CD8-positive, alpha-beta memory T cell (primary cell): ENCODE measurements around the gene RTN4. TPM values are rescaled to one million over a fixed set of nuclear protein-coding genes. Genes with fewer than 3 reads are reported as not detected.

Source experiments
- CTCF ChIA-PET: fragments of 350-600 bp; sonication (Branson Sonifier 250); formaldehyde crosslinking; loops from one replicate; lab custom pipeline; 2021; ENCODE audit warnings: antibody characterized with exemption; lab: Charles Lee
- POLR2A ChIA-PET: fragments of 350-600 bp; sonication (Branson Sonifier 250); formaldehyde crosslinking; loops from one replicate; lab custom pipeline; 2021; ENCODE audit warnings: antibody characterized with exemption; lab: Charles Lee
- DNase-seq, 5 donors: peaks; one replicate each; pipeline versions ENCODE4 v3.0.0 to v3.0.0-alpha.2; 2020 to 2022; ENCODE audit warnings: mixed read lengths in 1 of 5
- H3K27ac ChIP-seq: one replicate; pipeline ENCODE4 v1.7.0; 2013; ENCODE audit warnings: low read depth, mild to moderate bottlenecking, low read length, moderate library complexity
- H3K27me3 ChIP-seq: 2 replicates; pipeline ENCODE4 v1.7.0; 2013; ENCODE audit warnings: low read length, mild to moderate bottlenecking; ENCODE audit not compliant: insufficient read depth, poor library complexity, severe bottlenecking
- H3K36me3 ChIP-seq: 2 replicates; pipeline ENCODE4 v1.7.0; 2013; ENCODE audit warnings: mild to moderate bottlenecking, low read length, moderate library complexity; ENCODE audit not compliant: insufficient read depth
- H3K4me1 ChIP-seq: 2 replicates; pipeline ENCODE4 v1.7.0; 2013; ENCODE audit warnings: mild to moderate bottlenecking, low read length, moderate library complexity; ENCODE audit not compliant: insufficient read depth
- H3K4me3 ChIP-seq: 2 replicates; pipeline ENCODE4 v1.7.0; 2013; ENCODE audit warnings: mild to moderate bottlenecking, low read length
- H3K9me3 ChIP-seq: 2 replicates; pipeline ENCODE4 v1.7.0; 2013; ENCODE audit warnings: mild to moderate bottlenecking, low read length
- H3K27ac Mint-ChIP-seq, 8 donors: one replicate each; pipeline ENCODE4 v1.8.0; 2020 to 2021; ENCODE audit warnings: mixed read lengths in 8 of 8, mild to moderate bottlenecking in 6 of 8, inconsistent platforms in 3 of 8, moderate library complexity in 3 of 8
- H3K27me3 Mint-ChIP-seq, 2 donors: one replicate each; pipeline ENCODE4 v1.8.0; 2020 to 2021; ENCODE audit warnings: mixed read lengths in 2 of 2, mild to moderate bottlenecking in 1 of 2, moderate library complexity in 1 of 2
- H3K36me3 Mint-ChIP-seq, 3 donors: one replicate each; pipeline ENCODE4 v1.8.0; 2020 to 2021; ENCODE audit warnings: mixed read lengths in 3 of 3, inconsistent platforms in 1 of 3, mild to moderate bottlenecking in 1 of 3
- H3K4me1 Mint-ChIP-seq, 3 donors: one replicate each; pipeline ENCODE4 v1.8.0; 2020 to 2021; ENCODE audit warnings: mixed read lengths in 3 of 3, inconsistent platforms in 1 of 3, mild to moderate bottlenecking in 1 of 3
- H3K4me3 Mint-ChIP-seq, 7 donors: one replicate each; pipeline ENCODE4 v1.8.0; 2020 to 2021; ENCODE audit warnings: mixed read lengths in 7 of 7, mild to moderate bottlenecking in 6 of 7, moderate library complexity in 4 of 7, inconsistent platforms in 2 of 7
- H3K9me3 Mint-ChIP-seq, 5 donors: one replicate each; pipeline ENCODE4 v1.8.0; 2020 to 2022; ENCODE audit warnings: mixed read lengths in 5 of 5, mild to moderate bottlenecking in 3 of 5, moderate library complexity in 2 of 5, inconsistent platforms in 1 of 5
- polyA plus RNA-seq: library from polyadenylated mRNA; unstranded; fragments of 300-500 nt; fragmentation: Illumina TruSeq; gene quantifications from one replicate; pipeline ENCODE4 v1.2.3, GENCODE V29; 2021
- total RNA-seq, 2 experiments: library from RNA; stranded (reverse); gene quantifications; one replicate each; pipeline ENCODE4 v1.2.3, GENCODE V29; 2021

Gene RTN4
- total and polyA plus RNA-seq, 3 experiments from 2014 or later, result 100 to 110 (median 105) TPM

- DNase-seq, result no peak
- no peak overlapping the region for H3K4me3 Mint-ChIP-seq
- peaks cover 0 to 2% (median 0%) of the 10 kb centered on the region in 5 donors for H3K9me3 Mint-ChIP-seq
- no peaks in the 10 kb centered on the region for H3K36me3 ChIP-seq
- H3K4me1 ChIP-seq, result no peaks in the 10 kb centered on the region
- H3K4me3 ChIP-seq, result no peak overlapping the region
- no peak overlapping the region for H3K27ac Mint-ChIP-seq
- no peaks in the 10 kb centered on the region for H3K27me3 ChIP-seq
- POLR2A ChIA-PET, result no interaction called here
- no peaks in the 10 kb centered on the region for H3K4me1 Mint-ChIP-seq
- CTCF ChIA-PET, result no interaction called here
- no peaks in the 10 kb centered on the region for H3K9me3 ChIP-seq
- H3K36me3 Mint-ChIP-seq, result peaks cover 0 to 14% (median 0%) of the 10 kb centered on the region in 3 donors
- no peak overlapping the region for H3K27ac ChIP-seq
- H3K27me3 Mint-ChIP-seq, result peaks cover 6 to 22% of the 10 kb centered on the region in 2 donors
Observed at GRCh38 chr2:54927751-54928615, 122.3 kb downstream of the RTN4 start.

GRCh38 chr2:54927085-54927750 lies 123.0 kb downstream of the RTN4 start:
- DNase-seq, result no peak
- H3K4me1 Mint-ChIP-seq, result no peaks in the 10 kb centered on the region
- Histone ChIP-seq H3K27me3 (no peaks in the 10 kb centered on the region), H3K27ac (no peak overlapping the region), H3K9me3 (no peaks in the 10 kb centered on the region), H3K4me3 (no peak overlapping the region), H3K4me1 (no peaks in the 10 kb centered on the region), H3K36me3 (no peaks in the 10 kb centered on the region)
- H3K9me3 Mint-ChIP-seq, result peaks cover 0 to 4% (median 0%) of the 10 kb centered on the region in 5 donors
- H3K4me3 Mint-ChIP-seq, result no peak overlapping the region
- peaks cover 0 to 14% (median 0%) of the 10 kb centered on the region in 3 donors for H3K36me3 Mint-ChIP-seq
- H3K27ac Mint-ChIP-seq, result no peak overlapping the region
- H3K27me3 Mint-ChIP-seq, result peaks cover 5 to 22% of the 10 kb centered on the region in 2 donors
- ChIA-PET CTCF (interaction anchor here (1.9 kb wide), 1 partner anchor 27 kb away, joined by 4 read pairs; no protein-coding TSS in a partner anchor), POLR2A (no interaction called here)

GRCh38 chr2:54925022-54925421 lies 125.2 kb downstream of the RTN4 start:
- Mint-ChIP-seq H3K36me3 (peaks cover 0 to 24% (median 4%) of the 10 kb centered on the region in 3 donors), H3K27ac (no peak overlapping the region), H3K27me3 (peaks cover 5 to 14% of the 10 kb centered on the region in 2 donors), H3K9me3 (peaks cover 3 to 11% (median 5%) of the 10 kb centered on the region in 5 donors), H3K4me1 (no peaks in the 10 kb centered on the region), H3K4me3 (no peak overlapping the region)
- Histone ChIP-seq H3K9me3 (no peaks in the 10 kb centered on the region), H3K4me1 (no peaks in the 10 kb centered on the region), H3K36me3 (no peaks in the 10 kb centered on the region), H3K27me3 (no peaks in the 10 kb centered on the region), H3K27ac (no peak overlapping the region), H3K4me3 (no peak overlapping the region)
- DNase-seq, result no peak
- ChIA-PET POLR2A (no interaction called here), CTCF (no interaction called here)

GRCh38 chr2:54924121-54924520 lies 126.1 kb downstream of the RTN4 start:
- no peak for DNase-seq
- peaks cover 0 to 5% (median 3%) of the 10 kb centered on the region in 3 donors for H3K4me1 Mint-ChIP-seq
- no peaks in the 10 kb centered on the region for H3K4me1 ChIP-seq
- POLR2A ChIA-PET, result no interaction called here
- H3K27ac ChIP-seq, result no peak overlapping the region
- H3K9me3 Mint-ChIP-seq, result peaks cover 3 to 11% (median 5%) of the 10 kb centered on the region in 5 donors
- CTCF ChIA-PET, result no interaction called here
- H3K4me3 Mint-ChIP-seq, result no peak overlapping the region
- no peaks in the 10 kb centered on the region for H3K9me3 ChIP-seq
- no peaks in the 10 kb centered on the region for H3K36me3 ChIP-seq
- peaks cover 0 to 25% (median 4%) of the 10 kb centered on the region in 3 donors for H3K36me3 Mint-ChIP-seq
- no peaks in the 10 kb centered on the region for H3K27me3 ChIP-seq
- no peak overlapping the region for H3K27ac Mint-ChIP-seq
- H3K27me3 Mint-ChIP-seq, result peaks cover 5 to 20% of the 10 kb centered on the region in 2 donors
- no peak overlapping the region for H3K4me3 ChIP-seq

Other genes with a start within 250 kb of the RTN4 start
- gene CLHC1, start 181.8 kb upstream of the RTN4 start, total RNA-seq, result 1 to 10 TPM; 8.4 to 9.8 TPM
- 1.1 TPM for gene CLHC1, start 181.8 kb upstream of the RTN4 start, polyA plus RNA-seq
- gene RPS27A, start 182.2 kb upstream of the RTN4 start, total RNA-seq, result 1,000 to 10,000 TPM; 1,155 to 1,172 TPM
- 3,070 TPM for gene RPS27A, start 182.2 kb upstream of the RTN4 start, polyA plus RNA-seq
- 10 to 100 TPM; 58.3 to 58.9 TPM for gene MTIF2, start 218.8 kb upstream of the RTN4 start, total RNA-seq
- 19.5 TPM for gene MTIF2, start 218.8 kb upstream of the RTN4 start, polyA plus RNA-seq